Measurements from ENCODE around the gene UBQLN4. TPM values are rescaled to one million over a fixed set of nuclear protein-coding genes. Genes with fewer than 3 reads are reported as not detected.

UBQLN4 gene
- total and polyA plus RNA-seq, 12 donors: 15.7 to 32.2 (median 25.4) TPM

- 15 to 27% methylated on average over 14 of the region's 14 CpGs for WGBS, 2 donors
- Histone ChIP-seq H3K27me3 (no peaks in the 10 kb centered on the region), H3K36me3 (no peaks in the 10 kb centered on the region), H3K9me3 (no peaks in the 10 kb centered on the region), H3K27ac (peak overlapping the region; percentile 62 to 93 (median 85)), H3K4me1 (peaks cover 18 to 44% (median 34%) of the 10 kb centered on the region in 9 donors), H3K4me3 (peak overlapping the region in 3 of 10 donors; percentile 13 to 19 (median 19))
- ATAC-seq (peak; percentile 93 to 98 (median 96)), DNase-seq (peak; percentile 92 to 93)
- intact Hi-C loops (cut with DNase I): loop anchor here (1.0 to 5.0 kb wide), 4 partner anchors 32 to 35 kb away; no protein-coding TSS in a partner anchor
- TF ChIP-seq CTCF (IDR thresholded peaks at IDR 0.05): peak; percentile 89 to 99 (median 98)
Observed at GRCh38 chr1:156096640-156097391, 43.2 kb upstream of the UBQLN4 start.

GRCh38 chr1:156095906-156096508 lies 42.4 kb upstream of the UBQLN4 start:
- 75 to 80% methylated on average over 3 of the region's 3 CpGs for WGBS, 2 donors
- intact Hi-C loops (cut with DNase I): loop anchor here (1.0 to 5.0 kb wide), 4 partner anchors 33 to 36 kb away; no protein-coding TSS in a partner anchor
- DNase-seq (no peak), ATAC-seq (no peak)
- no peaks in the 10 kb centered on the region for H3K9me3 ChIP-seq
- peak overlapping the region in 8 of 10 donors; percentile 80 to 93 (median 87) for H3K27ac ChIP-seq
- peaks cover 18 to 36% (median 27%) of the 10 kb centered on the region in 9 donors for H3K4me1 ChIP-seq
- no peak for TF ChIP-seq CTCF (IDR thresholded peaks at IDR 0.05)
- H3K36me3 ChIP-seq: no peaks in the 10 kb centered on the region
- H3K27me3 ChIP-seq: no peaks in the 10 kb centered on the region
- no peak overlapping the region for H3K4me3 ChIP-seq

GRCh38 chr1:156091610-156092009 lies 38.0 kb upstream of the UBQLN4 start:
- no peak for ATAC-seq
- no peak overlapping the region for H3K4me3 ChIP-seq
- DNase-seq: no peak
- intact Hi-C loops (cut with DNase I): loop anchor here in 6 of 10 donors (2.0 to 5.0 kb wide), 3 partner anchors 51 to 136 kb away; no protein-coding TSS in a partner anchor
- no peak for TF ChIP-seq CTCF (IDR thresholded peaks at IDR 0.05)
- no peaks in the 10 kb centered on the region for H3K27me3 ChIP-seq
- H3K27ac ChIP-seq: no peak overlapping the region
- no peaks in the 10 kb centered on the region for H3K36me3 ChIP-seq
- peaks cover 9 to 34% (median 15%) of the 10 kb centered on the region in 9 donors for H3K4me1 ChIP-seq
- H3K9me3 ChIP-seq: no peaks in the 10 kb centered on the region
- 65 to 68% methylated on average over 2 of the region's 2 CpGs for WGBS, 2 donors

GRCh38 chr1:156090840-156091188 lies 37.2 kb upstream of the UBQLN4 start:
- Histone ChIP-seq H3K4me3 (no peak overlapping the region), H3K27ac (peak overlapping the region in 1 of 10 donors; percentile 69), H3K36me3 (no peaks in the 10 kb centered on the region), H3K9me3 (no peaks in the 10 kb centered on the region), H3K27me3 (no peaks in the 10 kb centered on the region), H3K4me1 (peaks cover under 1 to 28% (median 11%) of the 10 kb centered on the region in 9 donors)
- DNase-seq: peak; percentile 82 to 87
- peak; percentile 75 to 90 (median 84) for ATAC-seq
- TF ChIP-seq CTCF (IDR thresholded peaks at IDR 0.05): peak; percentile 78 to 95 (median 89)
- intact Hi-C loops (cut with DNase I): loop anchor here (1.0 to 5.0 kb wide), 5 partner anchors 39 to 136 kb away; no protein-coding TSS in a partner anchor
- WGBS, 2 donors: 33 to 41% methylated on average over 14 of the region's 14 CpGs
